Liver (tissue), 3 donors: ENCODE data around the gene CSPG5.

Experiments
- ATF3 ChIP-seq: IDR thresholded peaks from 2 replicates; pipeline ENCODE4 v1.6.1; 2016; ENCODE audit warnings: antibody characterized with exemption
- CTCF ChIP-seq: fragments of 150-350 bp; IDR thresholded peaks from 2 replicates; pipeline ENCODE4 v1.5.1; 2017; ENCODE audit warnings: improper control_type of control experiment, low read depth, low read length; ENCODE audit not compliant: missing input control
- FOXA1 ChIP-seq: IDR thresholded peaks from 2 replicates; pipeline ENCODE4 v1.6.1; 2016; ENCODE audit warnings: antibody characterized with exemption
- GABPA ChIP-seq, 2 donors: IDR thresholded peaks in 1 of 2; conservative IDR thresholded peaks in 1 of 2; 2 replicates each; pipeline ENCODE4 v1.6.1; 2016; ENCODE audit warnings: antibody characterized with exemption in 2 of 2, mild to moderate bottlenecking in 1 of 2, moderate library complexity in 1 of 2
- MAX ChIP-seq: IDR thresholded peaks from 2 replicates; pipeline ENCODE4 v1.6.1; 2016; ENCODE audit warnings: antibody characterized with exemption
- RAD21 ChIP-seq, 2 donors: IDR thresholded peaks; 2 replicates each; pipeline ENCODE4 v1.6.1; 2016; ENCODE audit warnings: antibody characterized with exemption in 2 of 2, mild to moderate bottlenecking in 2 of 2
- REST ChIP-seq: IDR thresholded peaks from 2 replicates; pipeline ENCODE4 v1.6.1; 2016; ENCODE audit warnings: antibody characterized with exemption, mild to moderate bottlenecking
- YY1 ChIP-seq: IDR thresholded peaks from 2 replicates; pipeline ENCODE4 v1.6.1; 2016; ENCODE audit warnings: antibody characterized with exemption, mild to moderate bottlenecking
- donor health status: healthy.
- donor health status: healthy.

GRCh38 chr3:47617086-47618010 lies 38.7 kb upstream of the CSPG5 start:
- TF ChIP-seq RAD21 (IDR thresholded peaks at IDR 0.05), result no peak
- no peak for TF ChIP-seq ATF3
- TF ChIP-seq CTCF, result no peak
- TF ChIP-seq MAX, result no peak
- TF ChIP-seq YY1, result no peak
- TF ChIP-seq REST, result no peak
- TF ChIP-seq FOXA1, result no peak
- no peak for TF ChIP-seq GABPA (IDR thresholded peaks at IDR 0.05 in 1 of 2, conservative IDR thresholded peaks at IDR 0.05 in 1 of 2)
